GM06990 (cell line): Measurements from ENCODE around the gene METTL4.

Source experiments
- DNase-seq: peaks from one replicate; pipeline ENCODE4 v3.0.0-alpha.2; 2011; ENCODE audit not compliant: insufficient read length; ENCODE audit errors: extremely low read depth
- H3K27me3 ChIP-seq: replicated peaks from 2 replicates; pipeline ENCODE4 v1.6.0; 2011; ENCODE audit warnings: low read length; ENCODE audit not compliant: control insufficient read depth, insufficient read depth
- H3K36me3 ChIP-seq: 2 replicates; pipeline ENCODE4 v1.5.1; 2011; ENCODE audit warnings: low read length; ENCODE audit not compliant: control insufficient read depth, insufficient read depth
- H3K4me3 ChIP-seq: replicated peaks from 2 replicates; pipeline ENCODE4 v1.5.1; 2011; ENCODE audit warnings: low read depth, mild to moderate bottlenecking, control low read depth, low read length
- TF ChIP-seq, protein P1 (sequence below): IDR thresholded peaks from 2 replicates; pipeline ENCODE4 v1.5.1; 2011; ENCODE audit warnings: low read length, control low read depth, mild to moderate bottlenecking, inconsistent platforms; ENCODE audit not compliant: insufficient read depth, poor library complexity, severe bottlenecking

METTL4 gene

DNA sequence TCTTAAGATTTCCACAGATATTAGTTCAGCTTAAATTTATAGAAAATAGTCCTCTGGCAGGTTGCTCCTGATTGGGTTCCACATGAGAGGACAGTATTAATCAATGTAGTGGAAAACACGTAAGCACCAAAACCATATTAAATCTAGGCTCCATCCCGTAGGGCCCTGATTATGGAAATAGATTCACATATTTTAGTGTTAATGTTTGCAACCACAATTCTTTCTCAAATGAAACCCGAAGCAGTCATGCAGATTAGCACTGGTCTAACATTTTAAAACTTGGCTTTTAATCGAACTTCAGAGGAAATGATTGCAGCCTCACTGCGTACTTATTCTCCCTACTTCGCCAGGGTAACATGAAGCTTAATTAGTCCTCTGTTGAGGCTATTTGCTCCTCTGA lies 60.9 kb downstream of the METTL4 start:
- no peak for DNase-seq
- no peaks in the 10 kb centered on the region for H3K27me3 ChIP-seq
- no peaks in the 10 kb centered on the region for H3K36me3 ChIP-seq
- TF ChIP-seq, protein P1, sequence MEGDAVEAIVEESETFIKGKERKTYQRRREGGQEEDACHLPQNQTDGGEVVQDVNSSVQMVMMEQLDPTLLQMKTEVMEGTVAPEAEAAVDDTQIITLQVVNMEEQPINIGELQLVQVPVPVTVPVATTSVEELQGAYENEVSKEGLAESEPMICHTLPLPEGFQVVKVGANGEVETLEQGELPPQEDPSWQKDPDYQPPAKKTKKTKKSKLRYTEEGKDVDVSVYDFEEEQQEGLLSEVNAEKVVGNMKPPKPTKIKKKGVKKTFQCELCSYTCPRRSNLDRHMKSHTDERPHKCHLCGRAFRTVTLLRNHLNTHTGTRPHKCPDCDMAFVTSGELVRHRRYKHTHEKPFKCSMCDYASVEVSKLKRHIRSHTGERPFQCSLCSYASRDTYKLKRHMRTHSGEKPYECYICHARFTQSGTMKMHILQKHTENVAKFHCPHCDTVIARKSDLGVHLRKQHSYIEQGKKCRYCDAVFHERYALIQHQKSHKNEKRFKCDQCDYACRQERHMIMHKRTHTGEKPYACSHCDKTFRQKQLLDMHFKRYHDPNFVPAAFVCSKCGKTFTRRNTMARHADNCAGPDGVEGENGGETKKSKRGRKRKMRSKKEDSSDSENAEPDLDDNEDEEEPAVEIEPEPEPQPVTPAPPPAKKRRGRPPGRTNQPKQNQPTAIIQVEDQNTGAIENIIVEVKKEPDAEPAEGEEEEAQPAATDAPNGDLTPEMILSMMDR, result no peak
- H3K4me3 ChIP-seq, result no peak overlapping the region

DNA sequence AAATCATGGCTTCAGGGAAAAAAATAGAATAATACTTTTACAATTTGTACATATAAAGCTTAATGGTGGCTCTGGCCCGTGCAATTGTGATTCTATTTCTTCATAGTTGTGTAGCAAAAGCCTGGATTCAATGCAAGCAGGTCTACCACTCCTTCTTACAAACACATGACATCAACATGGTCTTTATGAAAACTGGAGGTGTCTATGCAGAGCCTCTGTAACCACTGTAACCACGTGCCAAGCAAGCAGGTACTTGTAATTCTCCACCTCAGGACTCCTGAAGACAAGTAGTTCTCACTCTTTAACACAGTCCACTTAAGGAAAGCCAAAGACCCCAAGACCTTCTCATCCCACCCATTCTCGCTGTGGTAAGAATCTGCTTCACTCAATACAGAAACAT lies 62.6 kb downstream of the METTL4 start:
- no peak overlapping the region for H3K4me3 ChIP-seq
- DNase-seq, result no peak
- no peaks in the 10 kb centered on the region for H3K27me3 ChIP-seq
- TF ChIP-seq, protein P1, result no peak
- no peaks in the 10 kb centered on the region for H3K36me3 ChIP-seq

DNA sequence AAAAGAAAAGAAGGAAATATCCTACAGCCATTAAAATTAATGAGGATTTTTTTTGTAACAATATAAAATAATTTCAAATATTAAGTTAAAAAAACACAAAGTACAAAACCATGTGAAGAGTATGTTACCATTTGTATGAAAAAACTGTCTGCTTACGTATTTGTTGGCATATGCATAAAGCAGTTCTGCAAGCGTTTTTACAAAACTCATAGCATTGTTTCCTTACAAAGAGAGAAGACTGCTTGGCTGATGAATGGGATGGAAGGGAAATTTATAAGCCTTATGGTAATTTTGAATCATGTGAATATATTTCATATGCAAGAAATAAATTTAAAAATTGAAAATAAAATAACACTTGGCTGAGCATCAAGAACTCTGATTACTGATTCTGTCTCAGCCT lies 63.1 kb downstream of the METTL4 start:
- TF ChIP-seq, protein P1, result no peak
- H3K36me3 ChIP-seq, result no peaks in the 10 kb centered on the region
- H3K27me3 ChIP-seq, result no peaks in the 10 kb centered on the region
- no peak overlapping the region for H3K4me3 ChIP-seq
- no peak for DNase-seq

DNA sequence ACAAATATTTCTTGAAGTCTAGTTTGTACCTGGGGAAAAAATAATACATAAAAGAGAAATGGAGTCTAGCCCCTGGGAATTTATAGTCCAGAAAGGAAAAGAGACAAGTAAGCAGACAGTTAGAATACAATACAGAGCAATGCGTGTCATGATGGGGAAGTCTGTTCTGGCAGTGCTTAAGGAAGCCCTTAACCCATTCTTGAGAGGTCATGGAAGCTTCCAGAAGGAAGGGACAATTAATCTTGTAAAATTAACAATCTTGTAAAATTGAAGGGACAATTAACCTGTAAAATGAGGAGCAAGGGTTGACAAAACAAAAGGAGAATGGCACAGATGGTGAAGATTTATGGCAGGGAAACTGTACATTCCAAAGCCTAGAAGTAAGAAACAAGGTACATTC lies 66.7 kb downstream of the METTL4 start:
- H3K4me3 ChIP-seq, result no peak overlapping the region
- H3K27me3 ChIP-seq, result no peaks in the 10 kb centered on the region
- DNase-seq, result no peak
- TF ChIP-seq, protein P1, result no peak
- no peaks in the 10 kb centered on the region for H3K36me3 ChIP-seq

DNA sequence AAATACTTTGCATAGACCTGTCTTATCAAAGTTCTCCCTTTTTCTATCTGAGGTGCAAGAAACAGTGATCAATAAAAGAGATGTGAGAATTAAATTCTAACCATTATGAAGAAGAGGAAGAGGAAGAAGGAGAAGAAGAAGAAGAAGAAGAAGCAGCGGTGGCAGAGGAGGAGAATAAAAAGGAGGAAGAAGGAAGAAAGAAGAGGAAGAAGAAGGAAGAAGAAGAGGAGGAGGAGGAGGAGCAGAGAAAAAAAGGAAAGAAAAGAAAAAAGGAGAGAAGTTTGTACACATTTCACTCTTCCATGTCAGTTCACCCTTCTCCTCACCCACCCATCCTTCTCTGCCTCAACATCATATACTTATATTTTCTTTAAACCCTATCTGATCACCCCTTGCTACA lies 68.4 kb downstream of the METTL4 start:
- Histone ChIP-seq H3K27me3 (no peaks in the 10 kb centered on the region; the same call in 1 of the 2 replicates), H3K36me3 (no peaks in the 10 kb centered on the region), H3K4me3 (no peak overlapping the region)
- TF ChIP-seq, protein P1, result no peak
- no peak for DNase-seq

DNA sequence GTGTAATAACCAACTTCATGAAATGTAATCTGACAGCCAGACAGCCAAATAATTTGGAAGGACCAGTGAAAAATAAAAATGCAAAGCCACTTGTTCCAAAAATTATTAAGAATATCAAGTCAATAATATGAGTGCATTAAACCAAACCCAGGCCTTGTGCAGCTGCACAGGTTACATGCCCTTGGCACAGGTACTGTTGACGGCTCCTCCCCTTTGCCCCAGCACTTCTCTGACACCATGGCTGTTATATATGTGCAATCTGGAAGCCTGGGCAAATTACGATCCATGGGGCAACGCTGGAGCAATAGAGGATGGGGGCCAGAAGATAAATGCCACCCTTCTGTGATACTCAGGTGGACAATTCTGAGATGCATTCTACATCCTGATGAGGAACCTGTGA lies 68.9 kb downstream of the METTL4 start:
- H3K36me3 ChIP-seq, result no peaks in the 10 kb centered on the region
- no peak overlapping the region for H3K4me3 ChIP-seq
- H3K27me3 ChIP-seq, result no peaks in the 10 kb centered on the region; the same call in 1 of the 2 replicates
- no peak for DNase-seq
- TF ChIP-seq, protein P1, result no peak
